C4-2B (cell line): ENCODE results near the gene ACSM6.
"Not testable (repeated sequence)": the region's sequence is repeated elsewhere in the genome, so short reads cannot be mapped to it uniquely, and the experiment has no call there.

Experiments
- ZFX ChIP-seq: fragments of 450-650 bp; IDR thresholded peaks from 2 replicates; pipeline ENCODE4 v1.6.1; 2017
- TF ChIP-seq, protein P1 (sequence below): fragments of 450-650 bp; conservative IDR thresholded peaks from 2 replicates; pipeline ENCODE4 v1.5.1; 2017; ENCODE audit warnings: mild to moderate bottlenecking

DNA sequence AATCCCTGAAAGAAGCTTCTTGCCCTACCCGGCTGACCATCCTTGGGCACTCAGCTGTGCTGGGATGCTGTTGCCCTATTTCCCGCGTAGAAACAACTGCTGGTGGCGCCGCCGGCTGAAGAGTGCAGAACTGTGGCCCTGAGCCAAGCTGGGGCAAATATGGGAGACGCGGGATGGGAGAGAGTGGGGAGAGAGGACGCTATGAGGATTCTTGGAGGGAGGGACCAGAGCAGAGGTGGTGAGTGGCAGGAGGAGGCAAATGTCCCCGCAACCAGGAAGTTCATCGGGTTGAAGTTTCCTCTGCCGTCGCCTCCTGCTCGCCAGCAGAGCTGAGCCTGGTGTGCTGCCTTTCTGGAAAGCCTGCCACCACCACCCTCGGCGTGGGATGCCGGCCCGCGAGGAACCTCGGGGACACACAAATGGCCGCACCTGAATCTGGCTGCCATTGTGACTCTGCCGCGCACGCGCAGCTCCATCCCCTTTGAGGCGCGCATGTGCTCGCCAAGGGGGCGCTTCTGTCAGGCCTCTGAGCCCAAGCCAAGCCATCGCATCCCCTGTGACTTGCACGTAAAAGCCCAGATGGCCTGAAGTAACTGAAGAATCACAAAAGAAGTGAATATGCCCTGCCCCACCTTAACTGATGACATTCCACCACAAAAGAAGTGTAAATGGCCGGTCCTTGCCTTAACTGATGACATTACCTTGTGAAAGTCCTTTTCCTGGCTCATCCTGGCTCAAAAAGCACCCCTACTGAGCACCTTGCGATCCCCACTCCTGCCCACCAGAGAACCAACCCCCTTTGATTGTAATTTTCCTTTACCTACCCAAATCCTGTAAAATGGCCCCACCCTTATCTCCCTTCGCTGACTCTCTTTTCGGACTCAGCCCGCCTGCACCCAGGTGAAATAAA, 36.9 kb downstream of the ACSM6 start:
- TF ChIP-seq, protein P1, sequence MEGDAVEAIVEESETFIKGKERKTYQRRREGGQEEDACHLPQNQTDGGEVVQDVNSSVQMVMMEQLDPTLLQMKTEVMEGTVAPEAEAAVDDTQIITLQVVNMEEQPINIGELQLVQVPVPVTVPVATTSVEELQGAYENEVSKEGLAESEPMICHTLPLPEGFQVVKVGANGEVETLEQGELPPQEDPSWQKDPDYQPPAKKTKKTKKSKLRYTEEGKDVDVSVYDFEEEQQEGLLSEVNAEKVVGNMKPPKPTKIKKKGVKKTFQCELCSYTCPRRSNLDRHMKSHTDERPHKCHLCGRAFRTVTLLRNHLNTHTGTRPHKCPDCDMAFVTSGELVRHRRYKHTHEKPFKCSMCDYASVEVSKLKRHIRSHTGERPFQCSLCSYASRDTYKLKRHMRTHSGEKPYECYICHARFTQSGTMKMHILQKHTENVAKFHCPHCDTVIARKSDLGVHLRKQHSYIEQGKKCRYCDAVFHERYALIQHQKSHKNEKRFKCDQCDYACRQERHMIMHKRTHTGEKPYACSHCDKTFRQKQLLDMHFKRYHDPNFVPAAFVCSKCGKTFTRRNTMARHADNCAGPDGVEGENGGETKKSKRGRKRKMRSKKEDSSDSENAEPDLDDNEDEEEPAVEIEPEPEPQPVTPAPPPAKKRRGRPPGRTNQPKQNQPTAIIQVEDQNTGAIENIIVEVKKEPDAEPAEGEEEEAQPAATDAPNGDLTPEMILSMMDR = not testable (repeated sequence)
- TF ChIP-seq ZFX = not testable (repeated sequence)
